HFF-Myc (cell line): ENCODE data around the gene TIMMDC1.

Experiments
- DNase-seq: peaks from one replicate; pipeline ENCODE4 v3.0.0-alpha.2; 2011; ENCODE audit warnings: low read depth; ENCODE audit errors: extremely low read depth
- H3K4me3 ChIP-seq: replicated peaks from 2 replicates; pipeline ENCODE4 v1.5.1; 2011; ENCODE audit warnings: low read depth, mild to moderate bottlenecking, control low read depth, low read length
- CTCF ChIP-seq: IDR thresholded peaks from 2 replicates; pipeline ENCODE4 v1.5.1; 2012; ENCODE audit warnings: mild to moderate bottlenecking, low read depth, low read length, control low read depth; ENCODE audit errors: missing control alignments

Gene TIMMDC1

GRCh38 chr3:119571688-119572087 is 73.3 kb downstream of the TIMMDC1 start:
- H3K4me3 ChIP-seq, result no peak overlapping the region
- no peak for TF ChIP-seq CTCF
- no peak for DNase-seq
